Neural cell (in vitro differentiated cells): ENCODE data around the gene RNF44.

ENCODE experiments used
- EZH2 ChIP-seq: fragments of 200-600, 300-800 bp; shearing (Covaris generic), sonication (generic); IDR thresholded peaks from 2 replicates; pipeline ENCODE4 v1.6.1; 2014; ENCODE audit warnings: antibody characterized with exemption, low read length, borderline replicate concordance, mild to moderate bottlenecking; ENCODE audit not compliant: insufficient read depth, poor library complexity, severe bottlenecking
- MXI1 ChIP-seq: fragments of 450-650 bp; conservative IDR thresholded peaks from 2 replicates; pipeline ENCODE4 v1.6.1; 2014; ENCODE audit warnings: antibody characterized with exemption, mild to moderate bottlenecking; ENCODE audit not compliant: poor library complexity, severe bottlenecking
- POLR2AphosphoS5 ChIP-seq: IDR thresholded peaks from 2 replicates; pipeline ENCODE4 v1.6.1; 2012
- TF ChIP-seq, protein P1 (sequence below): fragments of 450-650 bp; IDR thresholded peaks from 2 replicates; pipeline ENCODE4 v1.5.1; 2014; ENCODE audit warnings: antibody characterized with exemption, mild to moderate bottlenecking, moderate library complexity; ENCODE audit not compliant: poor library complexity, severe bottlenecking

DNA sequence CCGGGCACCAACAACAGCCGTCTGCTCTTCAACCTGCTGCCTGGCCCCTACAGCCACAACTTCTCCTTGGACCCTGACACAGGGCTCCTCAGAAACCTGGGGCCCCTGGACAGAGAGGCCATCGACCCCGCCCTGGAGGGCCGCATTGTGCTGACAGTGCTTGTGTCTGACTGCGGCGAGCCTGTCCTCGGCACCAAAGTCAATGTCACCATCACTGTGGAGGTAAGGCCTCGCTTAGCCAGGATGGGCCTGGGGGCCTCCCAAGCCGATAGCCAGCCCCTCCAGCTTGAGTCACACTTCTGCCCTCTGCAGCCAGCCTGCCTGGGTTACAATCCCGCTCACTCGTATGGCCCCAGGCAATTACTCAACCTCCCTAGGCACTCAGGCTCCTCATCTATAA lies 44.2 kb upstream of the RNF44 start:
- TF ChIP-seq, protein P1, sequence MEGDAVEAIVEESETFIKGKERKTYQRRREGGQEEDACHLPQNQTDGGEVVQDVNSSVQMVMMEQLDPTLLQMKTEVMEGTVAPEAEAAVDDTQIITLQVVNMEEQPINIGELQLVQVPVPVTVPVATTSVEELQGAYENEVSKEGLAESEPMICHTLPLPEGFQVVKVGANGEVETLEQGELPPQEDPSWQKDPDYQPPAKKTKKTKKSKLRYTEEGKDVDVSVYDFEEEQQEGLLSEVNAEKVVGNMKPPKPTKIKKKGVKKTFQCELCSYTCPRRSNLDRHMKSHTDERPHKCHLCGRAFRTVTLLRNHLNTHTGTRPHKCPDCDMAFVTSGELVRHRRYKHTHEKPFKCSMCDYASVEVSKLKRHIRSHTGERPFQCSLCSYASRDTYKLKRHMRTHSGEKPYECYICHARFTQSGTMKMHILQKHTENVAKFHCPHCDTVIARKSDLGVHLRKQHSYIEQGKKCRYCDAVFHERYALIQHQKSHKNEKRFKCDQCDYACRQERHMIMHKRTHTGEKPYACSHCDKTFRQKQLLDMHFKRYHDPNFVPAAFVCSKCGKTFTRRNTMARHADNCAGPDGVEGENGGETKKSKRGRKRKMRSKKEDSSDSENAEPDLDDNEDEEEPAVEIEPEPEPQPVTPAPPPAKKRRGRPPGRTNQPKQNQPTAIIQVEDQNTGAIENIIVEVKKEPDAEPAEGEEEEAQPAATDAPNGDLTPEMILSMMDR, result no peak
- no peak for TF ChIP-seq MXI1
- no peak for TF ChIP-seq EZH2
- no peak for TF ChIP-seq POLR2AphosphoS5
